HG03039 (cell line): Measurements from ENCODE around the gene FAM200B.
"Not testable (repeated sequence)": the region's sequence is repeated elsewhere in the genome, so short reads cannot be mapped to it uniquely, and the experiment has no call there.

Source experiments
- ATAC-seq: cut with Tn5 transposase; IDR thresholded peaks from one replicate; pipeline ENCODE4 v1.9.1; 2021; ENCODE audit warnings: mild to moderate bottlenecking, moderate library complexity; ENCODE audit not compliant: unreplicated experiment

FAM200B gene

GRCh38 chr4:15729910-15730533 is 48.4 kb downstream of the FAM200B start:
- ATAC-seq: no peak

- ATAC-seq: not testable (repeated sequence)
Observed at GRCh38 chr4:15733061-15733460, 51.4 kb downstream of the FAM200B start.

GRCh38 chr4:15735536-15735935 is 53.9 kb downstream of the FAM200B start:
- no peak for ATAC-seq

- ATAC-seq: no peak
Observed at GRCh38 chr4:15736514-15737050, 55.0 kb downstream of the FAM200B start.

- ATAC-seq: no peak
Observed at GRCh38 chr4:15737255-15737654, 55.6 kb downstream of the FAM200B start.

GRCh38 chr4:15738877-15739276 is 57.2 kb downstream of the FAM200B start:
- no peak for ATAC-seq
